Heart right ventricle (tissue), 16 donors: ENCODE data around the gene CCT6B. TPM values are rescaled to one million over a fixed set of nuclear protein-coding genes. Genes with fewer than 3 reads are reported as not detected.

ENCODE experiments used
- ATAC-seq, 8 donors: fragments of 200-7000 bp; cut with Tn5 transposase; one replicate each; pipeline ENCODE4 v1.9.1; 2020; ENCODE audit warnings: mild to moderate bottlenecking in 8 of 8, moderate library complexity in 8 of 8, moderate number of reproducible peaks in 1 of 8
- DNase-seq, 2 donors: peaks; one replicate each; pipeline ENCODE4 v3.0.0-alpha.2; 2020
- H3K27ac ChIP-seq, 10 donors: fragments of 200-600 bp; sonication (generic) in 2 of 10; one replicate each; pipeline versions ENCODE4 v1.5.0 to v1.8.0; 2020 to 2022; ENCODE audit warnings: mild to moderate bottlenecking in 3 of 10
- H3K27me3 ChIP-seq, 7 donors: fragments of 200-600 bp; one replicate each; pipeline ENCODE4 v1.8.0; 2021 to 2022; ENCODE audit warnings: mild to moderate bottlenecking in 2 of 7
- H3K36me3 ChIP-seq, 9 donors: fragments of 200-600 bp; sonication (generic) in 1 of 9; one replicate each; pipeline versions ENCODE4 v1.5.0 to v1.8.0; 2020 to 2022; ENCODE audit warnings: mild to moderate bottlenecking in 2 of 9
- H3K4me1 ChIP-seq, 9 donors: fragments of 200-600 bp; sonication (generic) in 1 of 9; one replicate each; pipeline versions ENCODE4 v1.5.0 to v1.8.0; 2020 to 2022; ENCODE audit warnings: mild to moderate bottlenecking in 4 of 9
- H3K4me3 ChIP-seq, 10 donors: fragments of 200-600 bp; sonication (generic) in 2 of 10; one replicate each; pipeline versions ENCODE4 v1.5.0 to v1.8.0; 2020 to 2022; ENCODE audit warnings: mild to moderate bottlenecking in 7 of 10, moderate library complexity in 2 of 10
- H3K9me3 ChIP-seq, 11 donors: fragments of 200-600 bp in 10 of 11; sonication (generic) in 2 of 11; one replicate each; pipeline versions ENCODE4 v1.5.0 to v1.8.0; 2013 to 2022; ENCODE audit warnings: mild to moderate bottlenecking in 2 of 11, control low read depth in 1 of 11, moderate library complexity in 1 of 11
- whole genome bisulfite sequencing, 2 donors: extraction: QIAGEN DNeasy Blood & Tissue Kit; methylation state at CpG; one replicate each; pipeline ENCODE4 v1.1.7; 2013; ENCODE audit warnings: inconsistent platforms in 1 of 2; 5-methylcytosine and 5-hydroxymethylcytosine counted together
- intact Hi-C, 10 donors: fragments of 100-400 bp; cut with DNase I; formaldehyde crosslinking; loops; one replicate each; pipeline versions ENCODE4 v1.11.1 to v1.14.2; 2022
- polyA plus RNA-seq, 2 donors: library from polyadenylated mRNA; stranded (reverse); fragments of 200-250 nt; gene quantifications; one replicate each; pipeline ENCODE4 v1.2.3, GENCODE V29; 2013
- total RNA-seq, 10 donors: library from RNA; stranded (reverse); fragmentation: NEBNext Ultra II Directional in 3 of 10; extraction: Animal tissue kit (Norgen Biotek cat#: 25700) in 3 of 10; gene quantifications; one replicate each; pipeline versions ENCODE4 v1.2.1 to v1.2.4, GENCODE V29; 2021 to 2023
- TF ChIP-seq, protein P1 (sequence below), 9 donors: fragments of 200-600 bp; sonication (generic) in 2 of 9; IDR thresholded peaks; one replicate each; pipeline versions ENCODE4 v1.5.0 to v1.8.0; 2021 to 2022; ENCODE audit warnings: antibody characterized with exemption in 9 of 9, mild to moderate bottlenecking in 5 of 9, moderate library complexity in 1 of 9
- donor health status: Arrhythmogenic right ventricular cardiomyopathy.
- donor health status: ischemic (EF 13 %, LVEDD 7.1; RV severe dilation, severe dysfunction).
- donor health status: healthy with polysubstance abuse.
- donor health status: DM: no; HTN: yes; CAD: no.
- donor health status: DM: no; HTN: no; CAD: no.
- donor health status: ischemic (EF 25% LVEDD 6.9; RV normal size, moderate dysfunction).
- donor health status: ischemic (EF 25% LVEDD 5.7; RV mildly dilated, moderate dysfunction).
- donor health status: healthy.
- donor health status: DM: yes; HTN: yes; CAD: no.
- donor health status: Ischemic cardiomyopathy.
- donor health status: ischemic (EF 35%, LVEDD 5.7; RV mildly dilated, moderate dysfunction).
- donor health status: nonischemic (EF 11% LVEDD 7.7; RV severe dilation, severe dysfunction).
- donor health status: DM: yes; HTN: yes; CAD: no.
- donor health status: PGD.
- donor health status: ischemic (EF 29% LVEDD 5.4; RV normal size, mild dysfunction).
- donor health status: nonischemic (EF 23%, LVEDD 6.1; RV moderate dilation, normal function).

CCT6B gene
- total and polyA plus RNA-seq, 12 donors = 0.67 to 2.8 (median 1.6) TPM

DNA sequence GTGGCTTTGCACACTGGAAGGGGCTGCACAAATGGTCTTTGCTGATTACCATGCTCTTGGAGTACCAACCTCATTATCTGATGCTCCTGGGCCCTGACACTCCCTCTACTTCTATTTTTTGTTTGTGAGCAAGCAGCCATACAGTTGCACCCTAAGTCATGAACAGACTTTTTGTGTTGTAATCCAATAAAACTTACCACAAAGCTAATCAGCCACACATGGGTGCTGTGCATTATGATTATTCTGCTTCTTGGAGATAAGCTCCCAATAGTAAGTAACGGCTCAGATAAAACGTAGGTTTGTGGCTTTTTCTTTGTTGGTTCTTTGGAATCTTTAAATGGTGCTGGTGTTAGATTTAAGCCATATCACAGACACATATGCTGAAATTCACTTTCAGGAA lies 76.2 kb downstream of the CCT6B start:
- no peak for ATAC-seq
- peaks cover 0 to 74% (median 55%) of the 10 kb centered on the region in 7 donors for H3K27me3 ChIP-seq
- H3K36me3 ChIP-seq = no peaks in the 10 kb centered on the region
- no peak overlapping the region for H3K27ac ChIP-seq
- intact Hi-C loops = no loop called here
- WGBS, 2 donors = 45 to 48% methylated on average over 2 of the region's 2 CpGs
- H3K4me3 ChIP-seq = no peak overlapping the region
- H3K9me3 ChIP-seq = peaks cover 0 to 10% (median 0%) of the 10 kb centered on the region in 11 donors
- TF ChIP-seq, protein P1, sequence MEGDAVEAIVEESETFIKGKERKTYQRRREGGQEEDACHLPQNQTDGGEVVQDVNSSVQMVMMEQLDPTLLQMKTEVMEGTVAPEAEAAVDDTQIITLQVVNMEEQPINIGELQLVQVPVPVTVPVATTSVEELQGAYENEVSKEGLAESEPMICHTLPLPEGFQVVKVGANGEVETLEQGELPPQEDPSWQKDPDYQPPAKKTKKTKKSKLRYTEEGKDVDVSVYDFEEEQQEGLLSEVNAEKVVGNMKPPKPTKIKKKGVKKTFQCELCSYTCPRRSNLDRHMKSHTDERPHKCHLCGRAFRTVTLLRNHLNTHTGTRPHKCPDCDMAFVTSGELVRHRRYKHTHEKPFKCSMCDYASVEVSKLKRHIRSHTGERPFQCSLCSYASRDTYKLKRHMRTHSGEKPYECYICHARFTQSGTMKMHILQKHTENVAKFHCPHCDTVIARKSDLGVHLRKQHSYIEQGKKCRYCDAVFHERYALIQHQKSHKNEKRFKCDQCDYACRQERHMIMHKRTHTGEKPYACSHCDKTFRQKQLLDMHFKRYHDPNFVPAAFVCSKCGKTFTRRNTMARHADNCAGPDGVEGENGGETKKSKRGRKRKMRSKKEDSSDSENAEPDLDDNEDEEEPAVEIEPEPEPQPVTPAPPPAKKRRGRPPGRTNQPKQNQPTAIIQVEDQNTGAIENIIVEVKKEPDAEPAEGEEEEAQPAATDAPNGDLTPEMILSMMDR (IDR thresholded peaks at IDR 0.05) = no peak
- DNase-seq = no peak
- H3K4me1 ChIP-seq = no peaks in the 10 kb centered on the region

DNA sequence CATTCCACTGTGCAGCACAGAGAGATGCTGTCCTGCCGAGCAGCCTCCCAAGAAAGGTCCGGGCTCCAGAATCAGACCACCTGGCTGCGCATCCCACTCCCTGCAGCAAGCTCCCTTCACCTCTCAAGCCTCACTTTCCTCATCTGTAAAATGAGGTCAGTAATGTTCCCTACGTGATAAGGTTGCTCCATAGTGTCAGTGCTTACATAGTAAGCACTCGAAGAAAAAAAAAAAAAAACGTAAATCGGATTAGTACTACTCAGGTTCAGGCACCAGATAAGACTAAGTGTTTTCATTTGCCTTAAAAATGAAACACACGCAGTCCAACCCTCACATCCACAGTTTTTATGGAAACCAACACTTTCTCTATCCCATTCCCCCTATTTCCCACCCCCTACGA lies 76.7 kb downstream of the CCT6B start:
- no peak overlapping the region for H3K4me3 ChIP-seq
- peaks cover 0 to 69% (median 55%) of the 10 kb centered on the region in 7 donors for H3K27me3 ChIP-seq
- no peak for DNase-seq
- TF ChIP-seq, protein P1 (IDR thresholded peaks at IDR 0.05) = no peak
- intact Hi-C loops = no loop called here
- H3K36me3 ChIP-seq = no peaks in the 10 kb centered on the region
- peaks cover 0 to 14% (median 0%) of the 10 kb centered on the region in 11 donors for H3K9me3 ChIP-seq
- ATAC-seq = no peak
- H3K27ac ChIP-seq = no peak overlapping the region
- WGBS, 2 donors = 48 to 52% methylated on average over 9 of the region's 9 CpGs
- H3K4me1 ChIP-seq = no peaks in the 10 kb centered on the region

DNA sequence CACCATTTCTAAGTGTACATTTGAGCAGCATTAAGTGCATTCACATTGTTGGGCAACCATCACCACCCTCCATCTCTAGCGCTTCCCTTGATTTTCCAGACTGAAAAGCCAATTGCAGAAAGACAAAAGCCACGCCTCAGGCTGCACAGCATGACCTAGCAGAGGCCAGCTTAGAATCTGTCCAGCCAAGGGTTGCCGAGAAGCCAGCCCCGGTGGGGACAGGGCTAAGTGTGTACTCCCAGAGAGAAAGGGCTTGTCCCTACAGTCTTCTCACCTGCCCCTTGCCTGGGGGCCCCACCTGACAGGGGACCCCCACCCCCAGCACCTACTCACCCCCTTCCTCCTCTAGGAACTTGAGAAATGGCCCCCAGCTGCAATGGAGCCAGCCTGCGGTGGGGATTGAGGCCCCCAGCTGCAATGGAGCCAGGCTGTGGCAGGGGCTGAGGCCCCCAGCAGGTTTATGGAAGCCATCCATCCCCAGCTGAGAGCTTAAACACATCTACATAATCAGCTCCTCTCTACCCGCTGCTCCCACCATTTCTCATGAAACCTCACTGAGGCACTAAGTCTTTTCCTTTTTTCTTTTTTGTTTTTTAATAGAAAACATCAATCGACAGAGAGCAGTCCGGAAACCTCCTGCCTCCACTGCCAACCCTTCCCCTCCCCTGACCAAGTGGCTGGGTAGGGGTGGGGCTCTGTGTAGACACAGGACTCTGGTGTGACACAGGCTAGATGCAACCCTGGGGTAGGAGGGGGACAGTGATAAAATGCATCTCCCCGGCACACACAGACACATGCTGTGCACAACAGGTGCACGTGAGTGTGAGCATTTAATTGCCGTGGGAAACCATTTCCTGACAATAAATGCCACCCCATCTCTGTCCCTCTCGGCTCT lies 77.9 kb downstream of the CCT6B start:
- intact Hi-C loops = no loop called here
- Histone ChIP-seq H3K36me3 (no peaks in the 10 kb centered on the region), H3K9me3 (peaks cover 0 to 14% (median 0%) of the 10 kb centered on the region in 11 donors), H3K27ac (no peak overlapping the region), H3K4me1 (no peaks in the 10 kb centered on the region), H3K27me3 (peaks cover 0 to 58% (median 45%) of the 10 kb centered on the region in 7 donors), H3K4me3 (no peak overlapping the region)
- DNase-seq (no peak), ATAC-seq (no peak)
- TF ChIP-seq, protein P1 (IDR thresholded peaks at IDR 0.05) = no peak
- WGBS, 2 donors = 19 to 30% methylated on average over 12 of the region's 12 CpGs

DNA sequence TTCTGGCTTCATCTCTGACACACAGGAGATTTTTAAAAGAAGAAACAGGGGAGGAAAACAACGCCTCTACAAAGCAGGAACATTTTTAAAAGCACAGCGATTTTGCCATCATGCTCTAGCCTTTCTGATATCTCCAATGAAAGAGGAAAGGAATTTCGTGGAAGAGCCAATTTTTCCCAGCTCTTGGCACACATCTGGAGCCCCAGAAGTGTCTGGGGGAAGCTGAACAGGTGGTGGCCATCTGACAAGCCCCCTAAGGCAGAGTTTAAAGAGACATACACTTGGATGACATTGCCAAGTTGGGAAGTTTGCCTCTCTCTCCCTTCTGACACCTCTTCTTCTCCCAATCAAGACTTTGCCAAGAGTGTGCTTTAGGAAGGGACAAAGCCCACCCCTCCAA lies 82.1 kb downstream of the CCT6B start:
- TF ChIP-seq, protein P1 (IDR thresholded peaks at IDR 0.05) = no peak
- 35 to 37% methylated on average over 3 of the region's 3 CpGs for WGBS, 2 donors

More for the DNA sequence above, 82.1 kb downstream of the CCT6B start:
- intact Hi-C loops = loop anchor here in 1 of 10 donors (10.0 kb wide), 1 partner anchor 64 kb away; no protein-coding TSS in a partner anchor
- H3K9me3 ChIP-seq = peaks cover 0 to 14% (median 0%) of the 10 kb centered on the region in 11 donors
- DNase-seq = no peak
- peaks cover 0 to 21% (median 14%) of the 10 kb centered on the region in 7 donors for H3K27me3 ChIP-seq
- no peak overlapping the region for H3K27ac ChIP-seq
- no peak for ATAC-seq
- H3K36me3 ChIP-seq = no peaks in the 10 kb centered on the region
- no peak overlapping the region for H3K4me3 ChIP-seq
- H3K4me1 ChIP-seq = no peaks in the 10 kb centered on the region

Other genes starting within 250 kb of the CCT6B start
- gene ZNF830, start 80 bp upstream of the CCT6B start, total RNA-seq = 10 to 100 TPM in 3 of 10 donors, 1 to 10 TPM in 7; 8.1 to 11.2 (median 9.0) TPM
- gene ZNF830, start 80 bp upstream of the CCT6B start, polyA plus RNA-seq = 1 to 10 TPM; 6.3 to 6.9 TPM
- 10 to 100 TPM; 16.8 to 27.7 (median 20.7) TPM for gene LIG3, start 19.1 kb upstream of the CCT6B start, total RNA-seq
- gene LIG3, start 19.1 kb upstream of the CCT6B start, polyA plus RNA-seq = 1 to 10 TPM; 5.2 to 9.4 TPM
- 10 to 100 TPM in 9 of 10 donors, 1 to 10 TPM in 1; 9.2 to 19.3 (median 13.9) TPM for gene RFFL, start 102.2 kb upstream of the CCT6B start, total RNA-seq
- gene RFFL, start 102.2 kb upstream of the CCT6B start, polyA plus RNA-seq = 1 to 10 TPM; 2.3 to 4.6 TPM
- gene RAD51D, start 158.4 kb upstream of the CCT6B start, total RNA-seq = 1 to 10 TPM; 3.2 to 9.6 (median 5.6) TPM
- 1 to 10 TPM; 3.0 to 4.3 TPM for gene RAD51D, start 158.4 kb upstream of the CCT6B start, polyA plus RNA-seq
- not detected for gene FNDC8, start 160.2 kb upstream of the CCT6B start, total RNA-seq
- gene FNDC8, start 160.2 kb upstream of the CCT6B start, polyA plus RNA-seq = not detected
- 1 to 10 TPM; 2.7 to 5.1 (median 4.2) TPM for gene NLE1, start 180.8 kb upstream of the CCT6B start, total RNA-seq
- 1 to 10 TPM; 1.8 to 7.5 TPM for gene NLE1, start 180.8 kb upstream of the CCT6B start, polyA plus RNA-seq
- 100 to 1,000 TPM; 174 to 303 (median 251) TPM for gene UNC45B, start 186.4 kb upstream of the CCT6B start, total RNA-seq
- 10 to 100 TPM; 27.8 to 35.0 TPM for gene UNC45B, start 186.4 kb upstream of the CCT6B start, polyA plus RNA-seq
- gene SLC35G3, start 232.9 kb upstream of the CCT6B start, total RNA-seq = not detected
- not detected for gene SLC35G3, start 232.9 kb upstream of the CCT6B start, polyA plus RNA-seq